Prostate gland (tissue), 2 donors: ENCODE results near the gene ENDOV. TPM values are rescaled to one million over a fixed set of nuclear protein-coding genes. Genes with fewer than 3 reads are reported as not detected.

ENCODE experiments used
- DNase-seq: peaks from one replicate; pipeline ENCODE4 v3.0.0-alpha.2; 2019; ENCODE audit warnings: low spot score
- H3K27ac ChIP-seq, 2 donors: fragments of 200-600 bp; sonication (generic); 2 replicates each; pipeline ENCODE4 v1.5.1; 2017 to 2019
- H3K27me3 ChIP-seq: fragments of 200-600 bp; sonication (generic); replicated peaks from 2 replicates; pipeline ENCODE4 v1.5.1; 2019; ENCODE audit not compliant: insufficient read depth
- H3K36me3 ChIP-seq, 2 donors: fragments of 200-600 bp; sonication (generic); 1 replicate in 1 of 2; 2 replicates in 1 of 2; pipeline versions ENCODE4 v1.5.1 to v1.8.1; 2017 to 2019
- H3K4me1 ChIP-seq: fragments of 200-600 bp; sonication (generic); replicated peaks from 2 replicates; pipeline ENCODE4 v1.5.1; 2019
- H3K4me3 ChIP-seq, 2 donors: fragments of 200-600 bp; sonication (generic); 2 replicates each; pipeline ENCODE4 v1.5.1; 2017 to 2019
- H3K9me3 ChIP-seq: fragments of 200-600 bp; sonication (generic); 2 replicates; pipeline ENCODE4 v1.5.1; 2017
- POLR2A ChIP-seq: fragments of 450-650 bp; IDR thresholded peaks from one replicate; pipeline ENCODE4 v1.6.1; 2016; ENCODE audit warnings: antibody characterized with exemption, mild to moderate bottlenecking
- POLR2AphosphoS5 ChIP-seq: sonication (generic); formaldehyde crosslinking; IDR thresholded peaks from one replicate; pipeline ENCODE4 v1.6.1; 2017; ENCODE audit warnings: antibody characterized with exemption
- WGBS: methylation state at CpG from one replicate; pipeline ENCODE4 v1.1.5; 2018; 5-methylcytosine and 5-hydroxymethylcytosine counted together
- intact Hi-C: fragments of 100-400 bp; cut with DNase I; formaldehyde crosslinking; loops from one replicate; pipeline ENCODE4 v1.14.2; 2022
- total RNA-seq, 2 donors: library from RNA; depleted of rRNA; stranded (reverse); fragments of >200 nt; gene quantifications; one replicate each; pipeline ENCODE4 v1.1.0, GENCODE V29; 2016
- TF ChIP-seq, protein P1 (sequence below), 4 experiments: fragments of 200-600 bp in 2 of 4; fragments of 450-650 bp in 2 of 4; sonication (generic) in 2 of 4; IDR thresholded peaks; 1 replicate in 3 of 4; 2 replicates in 1 of 4; pipeline ENCODE4 v1.5.1; 2016 to 2019; ENCODE audit warnings: antibody characterized with exemption in 4 of 4, mild to moderate bottlenecking in 2 of 4, moderate library complexity in 2 of 4

The ENDOV gene
- total RNA-seq, 2 donors from 2014 or later: 17.0 to 36.9 TPM

DNA sequence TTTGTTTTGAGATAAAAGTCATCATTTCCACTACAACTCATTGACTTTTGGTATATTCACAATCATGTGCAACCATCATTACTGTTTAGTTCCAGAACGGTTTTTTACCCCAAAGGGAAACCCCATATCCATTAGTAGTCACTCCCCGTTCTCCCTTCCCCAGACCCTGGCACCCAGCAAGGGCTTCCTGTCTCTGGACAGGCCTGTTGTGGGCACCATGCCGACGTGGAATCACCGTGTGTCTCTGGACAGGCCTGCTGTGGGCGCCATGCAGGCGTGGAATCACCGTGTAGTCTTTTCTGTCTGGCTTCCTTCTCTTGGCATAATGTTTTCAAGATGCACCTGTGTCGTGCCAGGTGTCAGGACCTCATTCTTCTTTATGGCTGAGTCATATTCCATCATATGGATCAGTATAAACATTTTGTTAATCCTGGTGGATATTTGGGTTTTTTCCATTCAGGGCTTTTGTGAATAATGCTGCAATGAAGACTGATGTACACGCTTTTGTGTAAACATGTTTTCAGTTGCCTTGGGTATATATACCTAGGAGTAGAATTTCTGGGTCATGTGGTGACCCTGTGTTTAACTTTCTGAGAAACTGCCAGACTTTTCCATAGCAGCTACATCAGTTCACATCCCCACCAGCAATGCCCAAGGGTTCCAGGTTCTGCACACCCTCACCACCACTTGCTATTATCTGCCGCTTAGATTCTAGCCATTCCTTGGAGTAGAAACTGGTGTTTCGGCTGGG lies 19.1 kb downstream of the ENDOV start:
- intact Hi-C loops: loop anchor here (5.0 kb wide), 1 partner anchor 223 kb away; no protein-coding TSS in a partner anchor

DNA sequence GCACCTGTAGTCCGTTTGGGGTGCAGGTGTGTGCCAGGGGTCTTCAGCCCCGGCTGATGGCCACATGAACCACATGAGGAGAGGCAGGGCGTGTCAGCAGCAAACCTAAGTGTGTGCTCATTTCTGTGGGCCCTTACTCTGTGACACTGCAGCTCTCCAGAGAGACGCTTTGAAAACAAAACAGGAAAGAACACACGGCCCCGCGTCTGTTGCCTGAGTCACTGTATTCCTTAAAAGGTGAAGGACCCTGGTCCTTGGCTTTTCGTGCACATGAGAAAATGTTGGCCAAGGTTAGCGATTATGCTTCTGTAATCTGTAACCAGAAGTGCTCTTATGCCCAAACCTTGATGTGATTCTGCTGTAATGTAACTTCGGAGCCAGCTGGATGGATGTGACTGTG lies 22.6 kb downstream of the ENDOV start:
- TF ChIP-seq, protein P1, sequence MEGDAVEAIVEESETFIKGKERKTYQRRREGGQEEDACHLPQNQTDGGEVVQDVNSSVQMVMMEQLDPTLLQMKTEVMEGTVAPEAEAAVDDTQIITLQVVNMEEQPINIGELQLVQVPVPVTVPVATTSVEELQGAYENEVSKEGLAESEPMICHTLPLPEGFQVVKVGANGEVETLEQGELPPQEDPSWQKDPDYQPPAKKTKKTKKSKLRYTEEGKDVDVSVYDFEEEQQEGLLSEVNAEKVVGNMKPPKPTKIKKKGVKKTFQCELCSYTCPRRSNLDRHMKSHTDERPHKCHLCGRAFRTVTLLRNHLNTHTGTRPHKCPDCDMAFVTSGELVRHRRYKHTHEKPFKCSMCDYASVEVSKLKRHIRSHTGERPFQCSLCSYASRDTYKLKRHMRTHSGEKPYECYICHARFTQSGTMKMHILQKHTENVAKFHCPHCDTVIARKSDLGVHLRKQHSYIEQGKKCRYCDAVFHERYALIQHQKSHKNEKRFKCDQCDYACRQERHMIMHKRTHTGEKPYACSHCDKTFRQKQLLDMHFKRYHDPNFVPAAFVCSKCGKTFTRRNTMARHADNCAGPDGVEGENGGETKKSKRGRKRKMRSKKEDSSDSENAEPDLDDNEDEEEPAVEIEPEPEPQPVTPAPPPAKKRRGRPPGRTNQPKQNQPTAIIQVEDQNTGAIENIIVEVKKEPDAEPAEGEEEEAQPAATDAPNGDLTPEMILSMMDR (IDR thresholded peaks at IDR 0.05): no peak
- no peak for TF ChIP-seq POLR2AphosphoS5
- TF ChIP-seq POLR2A: no peak
- intact Hi-C loops: no loop called here
- no peaks in the 10 kb centered on the region for H3K36me3 ChIP-seq
- no peak overlapping the region for H3K4me3 ChIP-seq
- DNase-seq: no peak
- WGBS: 84% methylated on average over 10 of the region's 10 CpGs
- no peak overlapping the region for H3K27ac ChIP-seq
- no peaks in the 10 kb centered on the region for H3K9me3 ChIP-seq
- no peaks in the 10 kb centered on the region for H3K27me3 ChIP-seq
- H3K4me1 ChIP-seq: no peaks in the 10 kb centered on the region

More for the DNA sequence above, 19.1 kb downstream of the ENDOV start:
- Histone ChIP-seq H3K9me3 (no peaks in the 10 kb centered on the region), H3K4me3 (no peak overlapping the region), H3K36me3 (no peaks in the 10 kb centered on the region), H3K27me3 (no peaks in the 10 kb centered on the region), H3K27ac (no peak overlapping the region), H3K4me1 (no peaks in the 10 kb centered on the region)
- 86% methylated on average over 12 of the region's 12 CpGs for WGBS
- TF ChIP-seq POLR2AphosphoS5: no peak
- TF ChIP-seq, protein P1 (IDR thresholded peaks at IDR 0.05): no peak
- TF ChIP-seq POLR2A: no peak
- no peak for DNase-seq

DNA sequence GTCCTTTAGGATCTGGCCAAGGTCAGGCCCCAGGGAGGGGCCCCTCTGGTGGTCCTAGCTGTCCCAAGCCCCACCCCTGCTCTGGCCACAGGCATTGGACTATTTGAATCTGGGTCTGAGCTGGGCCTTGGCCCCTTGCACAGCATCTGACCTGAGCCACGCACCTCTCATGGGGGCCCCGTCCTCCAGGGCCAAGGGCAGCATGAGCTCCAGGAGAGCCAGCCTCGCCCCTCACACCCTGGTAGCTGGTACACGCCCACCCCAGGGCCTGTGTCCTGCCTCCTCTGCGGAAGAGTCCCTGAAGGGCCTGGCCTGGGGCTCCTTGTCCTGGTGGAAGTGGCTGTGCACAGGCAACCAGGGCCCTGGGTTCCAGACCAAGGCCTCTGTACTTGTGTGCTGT lies 23.8 kb downstream of the ENDOV start:
- 94% methylated on average over 5 of the region's 5 CpGs for WGBS
- intact Hi-C loops: no loop called here
- no peak overlapping the region for H3K4me3 ChIP-seq
- TF ChIP-seq POLR2AphosphoS5 (no peak), POLR2A (no peak)
- TF ChIP-seq, protein P1 (IDR thresholded peaks at IDR 0.05): no peak
- H3K9me3 ChIP-seq: no peaks in the 10 kb centered on the region
- no peaks in the 10 kb centered on the region for H3K36me3 ChIP-seq
- H3K27me3 ChIP-seq: no peaks in the 10 kb centered on the region
- H3K27ac ChIP-seq: no peak overlapping the region
- DNase-seq: no peak
- H3K4me1 ChIP-seq: no peaks in the 10 kb centered on the region

DNA sequence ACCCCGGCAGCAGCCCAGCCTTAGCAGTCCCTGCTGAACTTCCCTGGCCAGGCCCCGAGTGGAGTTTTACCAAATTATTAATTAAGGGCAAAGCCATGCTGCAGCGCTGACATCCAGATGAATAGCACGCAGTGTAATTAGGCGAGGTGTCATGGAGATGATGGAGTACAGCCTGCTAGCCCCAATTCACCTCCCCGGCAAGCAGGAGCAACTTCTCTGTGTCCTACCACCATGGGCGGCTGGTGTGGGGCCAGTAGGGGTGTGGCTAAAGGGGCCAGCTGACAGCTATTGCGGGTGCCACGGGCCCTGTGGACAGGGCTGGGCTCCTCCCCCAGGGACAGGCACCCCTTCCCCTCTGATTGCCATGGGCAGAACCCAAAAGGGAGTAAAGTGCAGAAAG lies 24.5 kb downstream of the ENDOV start:
- H3K36me3 ChIP-seq: no peaks in the 10 kb centered on the region
- 63% methylated on average over 9 of the region's 9 CpGs for whole genome bisulfite sequencing
- intact Hi-C loops: no loop called here
- no peak for DNase-seq
- TF ChIP-seq POLR2A (no peak), POLR2AphosphoS5 (no peak)
- TF ChIP-seq, protein P1 (IDR thresholded peaks at IDR 0.05): no peak
- no peaks in the 10 kb centered on the region for H3K27me3 ChIP-seq
- H3K4me3 ChIP-seq: no peak overlapping the region
- no peak overlapping the region for H3K27ac ChIP-seq
- no peaks in the 10 kb centered on the region for H3K9me3 ChIP-seq
- no peaks in the 10 kb centered on the region for H3K4me1 ChIP-seq

DNA sequence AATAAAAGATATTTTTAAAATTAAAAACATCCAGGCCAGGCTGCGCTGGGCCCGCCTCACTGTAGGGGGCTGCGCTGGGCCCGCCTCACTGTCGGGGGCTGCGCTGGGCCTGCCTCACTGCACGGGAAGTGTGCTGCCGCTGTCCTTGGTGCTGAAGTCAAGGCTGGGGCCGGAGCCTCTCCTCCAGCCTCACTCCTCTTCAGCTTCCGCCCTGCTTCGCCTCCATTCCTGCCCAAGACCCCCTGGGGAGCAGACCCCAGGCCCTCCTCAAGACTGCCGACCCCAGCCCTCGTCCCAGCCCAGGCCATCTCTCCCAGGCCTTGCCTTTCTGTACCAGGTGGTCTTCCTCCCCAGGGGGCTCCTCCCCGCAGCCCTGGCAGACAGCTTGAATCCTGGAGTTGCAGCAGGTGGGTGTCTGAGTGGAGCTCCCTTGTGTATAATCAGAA lies 26.2 kb downstream of the ENDOV start:
- DNase-seq: no peak
- Histone ChIP-seq H3K36me3 (no peaks in the 10 kb centered on the region), H3K9me3 (no peaks in the 10 kb centered on the region), H3K27ac (no peak overlapping the region), H3K4me3 (no peak overlapping the region), H3K4me1 (no peaks in the 10 kb centered on the region), H3K27me3 (no peaks in the 10 kb centered on the region)
- WGBS: 22% methylated on average over 13 of the region's 14 CpGs
- TF ChIP-seq POLR2A (no peak), POLR2AphosphoS5 (no peak)
- TF ChIP-seq, protein P1 (IDR thresholded peaks at IDR 0.05): no peak
- intact Hi-C loops: no loop called here
